Measurements from ENCODE around the gene C2CD4D.

DNA sequence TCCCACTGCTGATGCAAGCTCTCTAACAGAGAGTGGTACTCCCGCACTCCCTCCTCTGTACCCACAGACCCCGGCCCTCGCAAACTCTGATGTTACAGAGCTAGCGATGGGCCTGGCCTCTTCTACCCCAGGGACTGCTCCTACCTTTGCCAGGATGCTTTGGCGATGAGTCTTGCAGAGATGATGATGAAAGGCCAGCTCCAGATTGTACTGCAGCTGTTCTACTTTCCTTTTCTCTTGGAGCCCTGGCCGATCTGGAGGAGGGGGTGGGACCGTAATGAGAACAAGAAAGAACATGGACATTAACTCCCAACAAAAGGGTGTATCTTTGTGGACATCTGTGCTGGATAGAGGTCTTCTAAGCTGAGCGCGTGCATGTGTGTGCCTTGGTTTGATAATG lies 28.4 kb downstream of the C2CD4D start:
- TF ChIP-seq, protein P1, sequence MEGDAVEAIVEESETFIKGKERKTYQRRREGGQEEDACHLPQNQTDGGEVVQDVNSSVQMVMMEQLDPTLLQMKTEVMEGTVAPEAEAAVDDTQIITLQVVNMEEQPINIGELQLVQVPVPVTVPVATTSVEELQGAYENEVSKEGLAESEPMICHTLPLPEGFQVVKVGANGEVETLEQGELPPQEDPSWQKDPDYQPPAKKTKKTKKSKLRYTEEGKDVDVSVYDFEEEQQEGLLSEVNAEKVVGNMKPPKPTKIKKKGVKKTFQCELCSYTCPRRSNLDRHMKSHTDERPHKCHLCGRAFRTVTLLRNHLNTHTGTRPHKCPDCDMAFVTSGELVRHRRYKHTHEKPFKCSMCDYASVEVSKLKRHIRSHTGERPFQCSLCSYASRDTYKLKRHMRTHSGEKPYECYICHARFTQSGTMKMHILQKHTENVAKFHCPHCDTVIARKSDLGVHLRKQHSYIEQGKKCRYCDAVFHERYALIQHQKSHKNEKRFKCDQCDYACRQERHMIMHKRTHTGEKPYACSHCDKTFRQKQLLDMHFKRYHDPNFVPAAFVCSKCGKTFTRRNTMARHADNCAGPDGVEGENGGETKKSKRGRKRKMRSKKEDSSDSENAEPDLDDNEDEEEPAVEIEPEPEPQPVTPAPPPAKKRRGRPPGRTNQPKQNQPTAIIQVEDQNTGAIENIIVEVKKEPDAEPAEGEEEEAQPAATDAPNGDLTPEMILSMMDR (IDR thresholded peaks at IDR 0.05 in 8 of 11, conservative IDR thresholded peaks at IDR 0.05 in 3 of 11) = no peak
- no peak for TF ChIP-seq POLR2AphosphoS5 (IDR thresholded peaks at IDR 0.05)

Measured in spleen (tissue), 7 donors.